Tibial nerve (tissue), 4 donors: Measurements from ENCODE around the gene DBX1. TPM values are rescaled to one million over a fixed set of nuclear protein-coding genes. Genes with fewer than 3 reads are reported as not detected.

Source experiments
- DNase-seq, 2 donors: peaks; one replicate each; pipeline ENCODE4 v3.0.0-alpha.2; 2019; ENCODE audit warnings: low spot score in 2 of 2
- H3K27ac ChIP-seq, 4 donors: fragments of 200-600 bp; sonication (generic) in 3 of 4; one replicate each; pipeline ENCODE4 v1.5.1; 2017 to 2019; ENCODE audit warnings: mild to moderate bottlenecking in 1 of 4
- H3K27me3 ChIP-seq, 2 donors: fragments of 200-600 bp; sonication (generic) in 1 of 2; one replicate each; pipeline versions ENCODE4 v1.5.1 to v1.6.0; 2017 to 2019
- H3K36me3 ChIP-seq, 3 donors: fragments of 200-600 bp; sonication (generic); one replicate each; pipeline ENCODE4 v1.5.1; 2018 to 2019
- H3K4me1 ChIP-seq, 4 donors: fragments of 200-600 bp; sonication (generic) in 3 of 4; one replicate each; pipeline ENCODE4 v1.5.1; 2017 to 2019
- H3K4me3 ChIP-seq, 4 donors: fragments of 200-600 bp; sonication (generic) in 3 of 4; one replicate each; pipeline ENCODE4 v1.5.1; 2017 to 2019; ENCODE audit warnings: mild to moderate bottlenecking in 1 of 4, moderate library complexity in 1 of 4
- H3K9me3 ChIP-seq, 4 donors: fragments of 200-600 bp; sonication (generic) in 3 of 4; one replicate each; pipeline ENCODE4 v1.5.1; 2017 to 2019
- CTCF ChIP-seq, 5 experiments: fragments of 200-600 bp in 3 of 5; fragments of 450-650 bp in 2 of 5; sonication (generic) in 3 of 5; IDR thresholded peaks; one replicate each; pipeline ENCODE4 v1.5.1; 2016 to 2019; ENCODE audit warnings: antibody characterized with exemption in 5 of 5, mild to moderate bottlenecking in 3 of 5, moderate library complexity in 2 of 5
- EP300 ChIP-seq, 2 donors: sonication (generic); formaldehyde crosslinking; IDR thresholded peaks; one replicate each; pipeline ENCODE4 v1.6.1; 2017; ENCODE audit warnings: antibody characterized with exemption in 2 of 2, mild to moderate bottlenecking in 1 of 2
- POLR2A ChIP-seq, 2 donors: fragments of 450-650 bp; IDR thresholded peaks; one replicate each; pipeline ENCODE4 v1.6.1; 2017; ENCODE audit warnings: antibody characterized with exemption in 2 of 2, mild to moderate bottlenecking in 2 of 2, moderate library complexity in 2 of 2
- WGBS, 2 donors: methylation state at CpG; one replicate each; pipeline ENCODE4 v1.1.5; 2018; 5-methylcytosine and 5-hydroxymethylcytosine counted together
- total RNA-seq, 4 donors: library from RNA; depleted of rRNA; stranded (reverse); fragments of >200 nt; gene quantifications; one replicate each; pipeline ENCODE4 v1.1.0, GENCODE V29; 2016

Gene DBX1
- total RNA-seq, 4 donors from 2014 or later: not detected

DNA sequence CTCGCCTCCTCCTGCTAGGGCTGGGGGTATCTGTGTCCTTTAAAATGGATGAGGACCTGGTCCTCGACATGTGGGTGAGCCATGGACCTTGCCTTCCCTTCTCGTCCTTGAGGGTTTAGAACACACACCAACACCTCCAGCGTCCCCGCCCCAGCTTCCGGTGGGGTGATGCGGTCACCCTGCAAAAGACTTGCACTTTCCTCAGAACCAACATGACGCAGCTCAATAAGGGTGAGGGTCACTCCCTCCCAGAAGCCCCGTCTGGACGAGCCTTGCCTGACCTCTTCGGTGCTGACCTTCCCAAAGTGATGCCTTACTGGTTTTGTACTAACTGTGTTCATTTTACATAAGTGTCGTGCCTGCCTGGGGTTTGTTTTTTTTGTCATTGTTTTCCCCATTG, 41.0 kb downstream of the DBX1 start:
- TF ChIP-seq CTCF (IDR thresholded peaks at IDR 0.05): no peak
- no peak for TF ChIP-seq POLR2A (IDR thresholded peaks at IDR 0.05)
- TF ChIP-seq EP300 (IDR thresholded peaks at IDR 0.05): no peak

DNA sequence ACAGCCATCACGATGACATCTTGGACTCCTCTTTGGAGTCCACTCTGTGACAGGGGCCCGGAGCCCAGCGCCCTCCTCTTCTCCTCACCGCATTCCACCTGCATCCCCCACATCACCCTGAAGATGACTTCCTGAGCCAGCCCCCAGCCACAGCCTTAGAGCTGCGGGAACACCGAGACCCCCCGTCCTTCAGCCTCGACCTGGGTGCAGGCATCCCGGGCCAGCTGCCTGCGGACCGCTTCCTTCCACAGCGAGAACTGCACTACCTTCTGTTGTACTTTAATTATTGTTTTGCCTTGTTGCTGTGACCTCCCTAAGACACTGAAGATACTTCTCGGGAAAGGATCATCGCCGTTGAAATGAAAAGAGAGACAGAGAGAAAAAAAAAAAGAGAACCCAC, 42.1 kb downstream of the DBX1 start:
- H3K36me3 ChIP-seq: peaks cover 0 to 70% (median 3%) of the 10 kb centered on the region in 3 donors
- H3K27ac ChIP-seq: no peak overlapping the region
- no peak for DNase-seq
- no peaks in the 10 kb centered on the region for H3K4me1 ChIP-seq
- H3K9me3 ChIP-seq: no peaks in the 10 kb centered on the region
- 92 to 93% methylated on average over 15 of the region's 15 CpGs for WGBS, 2 donors
- H3K4me3 ChIP-seq: no peak overlapping the region
- no peaks in the 10 kb centered on the region for H3K27me3 ChIP-seq
- no peak for TF ChIP-seq EP300 (IDR thresholded peaks at IDR 0.05)
- no peak for TF ChIP-seq POLR2A (IDR thresholded peaks at IDR 0.05)
- no peak for TF ChIP-seq CTCF (IDR thresholded peaks at IDR 0.05)

More for the DNA sequence above, 41.0 kb downstream of the DBX1 start:
- Histone ChIP-seq H3K27ac (no peak overlapping the region), H3K4me3 (no peak overlapping the region), H3K27me3 (no peaks in the 10 kb centered on the region), H3K9me3 (no peaks in the 10 kb centered on the region), H3K36me3 (peaks cover 0 to 59% (median 3%) of the 10 kb centered on the region in 3 donors), H3K4me1 (no peaks in the 10 kb centered on the region)
- WGBS, 2 donors: 84 to 88% methylated on average over 12 of the region's 12 CpGs
- no peak for DNase-seq

DNA sequence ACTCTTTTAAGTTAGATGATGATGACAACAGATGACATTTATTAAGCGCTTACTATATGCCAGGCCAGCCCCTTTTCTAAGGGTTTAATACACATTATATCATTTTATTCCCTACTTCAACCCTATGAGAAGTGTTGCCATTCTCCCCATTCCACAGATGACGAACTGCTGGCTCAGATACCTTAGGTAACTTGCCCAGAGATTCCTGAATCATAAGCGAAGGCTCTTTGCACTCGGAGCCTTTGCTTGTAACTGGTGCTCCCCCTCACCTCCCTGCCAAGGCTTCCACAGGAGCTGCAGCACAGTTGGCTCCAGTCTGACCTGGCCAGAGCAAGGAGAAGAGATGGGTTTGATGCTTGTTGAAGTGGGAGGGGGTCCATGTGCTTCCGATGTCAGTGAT, 43.0 kb downstream of the DBX1 start:
- WGBS, 2 donors: 89 to 92% methylated on average over 5 of the region's 5 CpGs
- H3K9me3 ChIP-seq: no peaks in the 10 kb centered on the region
- H3K36me3 ChIP-seq: peaks cover 0 to 71% (median 3%) of the 10 kb centered on the region in 3 donors
- no peak for TF ChIP-seq CTCF (IDR thresholded peaks at IDR 0.05)
- no peak for DNase-seq
- H3K27me3 ChIP-seq: no peaks in the 10 kb centered on the region
- H3K4me3 ChIP-seq: no peak overlapping the region
- peaks cover 0 to 6% (median 2%) of the 10 kb centered on the region in 4 donors for H3K4me1 ChIP-seq
- no peak overlapping the region for H3K27ac ChIP-seq

GRCh38 chr11:20116825-20117224, 43.5 kb downstream of the DBX1 start:
- peaks cover 0 to 11% (median 4%) of the 10 kb centered on the region in 4 donors for H3K4me1 ChIP-seq
- no peak for TF ChIP-seq CTCF (IDR thresholded peaks at IDR 0.05)
- no peaks in the 10 kb centered on the region for H3K27me3 ChIP-seq
- H3K27ac ChIP-seq: no peak overlapping the region
- peaks cover 0 to 71% (median 3%) of the 10 kb centered on the region in 3 donors for H3K36me3 ChIP-seq
- DNase-seq: no peak
- WGBS, 2 donors: 0 to 25% methylated on average over 1 of the region's 1 CpG
- H3K4me3 ChIP-seq: no peak overlapping the region
- no peaks in the 10 kb centered on the region for H3K9me3 ChIP-seq

GRCh38 chr11:20114588-20114987, 45.7 kb downstream of the DBX1 start:
- Histone ChIP-seq H3K36me3 (peaks cover 0 to 79% (median 3%) of the 10 kb centered on the region in 3 donors), H3K4me1 (peaks cover 0 to 22% (median 5%) of the 10 kb centered on the region in 4 donors), H3K27me3 (no peaks in the 10 kb centered on the region), H3K27ac (no peak overlapping the region), H3K9me3 (no peaks in the 10 kb centered on the region), H3K4me3 (no peak overlapping the region)
- 93 to 95% methylated on average over 9 to 10 of the region's 10 CpGs for WGBS, 2 donors
- TF ChIP-seq CTCF (IDR thresholded peaks at IDR 0.05) (no peak), EP300 (IDR thresholded peaks at IDR 0.05) (no peak), POLR2A (IDR thresholded peaks at IDR 0.05) (no peak)
- DNase-seq: no peak
